Fibroblast of pulmonary artery (primary cell): ENCODE results near the gene VPREB3.
A peak's percentile ranks its signal among the peaks of the same experiment; 100 is the strongest.

Source experiments
- DNase-seq: peaks from one replicate; pipeline ENCODE4 v3.0.0-alpha.2; 2010; ENCODE audit warnings: low read depth
- H3K4me3 ChIP-seq: replicated peaks from 2 replicates; pipeline ENCODE4 v1.5.1; 2011; ENCODE audit warnings: low read depth, mild to moderate bottlenecking, control low read depth, low read length, moderate library complexity
- CTCF ChIP-seq: IDR thresholded peaks from 2 replicates; pipeline ENCODE4 v1.5.1; 2011; ENCODE audit warnings: mild to moderate bottlenecking, control low read depth, low read length, inconsistent platforms; ENCODE audit errors: missing control alignments

Gene VPREB3

GRCh38 chr22:23787600-23787896, 33.3 kb upstream of the VPREB3 start:
- no peak for TF ChIP-seq CTCF
- H3K4me3 ChIP-seq = peak overlapping the region; percentile 86
- no peak for DNase-seq

GRCh38 chr22:23786752-23787599, 32.8 kb upstream of the VPREB3 start, which contains the start of gene SMARCB1:
SMARCB1 (plus strand) TSS chr22:23786966; CDS start chr22:23787170, 204 bp downstream.
- DNase-seq = peak; percentile 91
- H3K4me3 ChIP-seq = peak within 1 kb of the TSS; percentile 86

GRCh38 chr22:23786261-23786710, 32.1 kb upstream of the VPREB3 start:
- H3K4me3 ChIP-seq = peak overlapping the region; percentile 86
- DNase-seq = no peak
- TF ChIP-seq CTCF = no peak

More at GRCh38 chr22:23786752-23787599, 32.8 kb upstream of the VPREB3 start, which contains the start of gene SMARCB1:
- no peak for TF ChIP-seq CTCF

GRCh38 chr22:23784215-23784732, 30.0 kb upstream of the VPREB3 start:
- TF ChIP-seq CTCF = no peak
- no peak overlapping the region for H3K4me3 ChIP-seq
- DNase-seq = no peak

GRCh38 chr22:23783265-23784150, 29.3 kb upstream of the VPREB3 start:
- TF ChIP-seq CTCF = no peak
- H3K4me3 ChIP-seq = no peak overlapping the region
- no peak for DNase-seq

GRCh38 chr22:23782703-23783102, 28.5 kb upstream of the VPREB3 start:
- H3K4me3 ChIP-seq = no peak overlapping the region
- DNase-seq = no peak
- no peak for TF ChIP-seq CTCF
